ENCODE results near the gene FUOM. TPM values are rescaled to one million over a fixed set of nuclear protein-coding genes. Genes with fewer than 3 reads are reported as not detected.

Gene FUOM
- total and polyA plus RNA-seq, 2 donors from 2014 or later: 17.5 to 118 TPM

DNA sequence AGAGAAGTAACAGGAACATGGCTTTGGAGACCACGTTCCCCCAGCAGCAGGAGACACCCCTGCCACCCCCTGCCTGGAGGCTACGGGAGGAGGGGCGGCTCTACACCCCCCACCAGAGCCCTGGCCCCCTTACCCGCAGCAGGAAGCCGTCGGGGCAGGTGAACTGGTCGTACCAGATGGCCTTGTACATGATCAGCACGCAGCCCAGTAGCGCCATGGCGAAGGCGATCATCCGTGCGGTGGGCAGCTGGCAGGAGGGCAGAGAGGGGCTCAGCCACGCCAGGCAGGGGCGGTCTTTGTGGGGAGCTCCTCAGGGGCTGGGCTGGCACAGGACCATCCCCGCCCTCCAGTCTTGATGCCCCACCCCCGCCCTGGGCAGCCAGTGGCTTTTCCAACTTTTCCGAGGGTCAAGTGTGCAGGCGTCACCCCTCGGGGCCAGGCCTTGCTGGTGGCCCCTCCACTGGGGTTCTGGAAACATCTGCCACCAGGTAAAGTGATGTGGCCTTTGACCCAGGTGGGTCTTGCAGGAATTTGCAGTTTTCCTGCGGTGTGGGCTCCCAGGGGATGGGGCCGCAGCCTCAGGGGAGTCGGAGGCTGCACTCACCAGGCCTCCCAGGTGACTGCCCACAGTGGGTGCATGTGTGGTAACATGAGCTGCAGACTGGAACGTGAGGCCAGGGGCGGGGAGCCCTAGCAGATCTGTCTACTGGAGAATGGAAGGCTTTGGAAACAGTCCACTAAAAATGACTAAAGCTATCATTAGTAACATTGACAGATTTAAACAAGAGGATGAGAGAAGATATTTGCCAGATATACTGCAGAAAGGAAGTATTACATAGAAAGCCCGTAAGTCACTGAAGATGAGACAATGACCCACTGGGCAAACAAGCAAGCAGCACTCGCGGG is 30.8 kb downstream of the FUOM start:
- no peak overlapping the region for H3K4me3 ChIP-seq (ENCODE audit: low read length in 3 of 3)
- intact Hi-C loops (cut with DNase I): no loop called here
- TF ChIP-seq, protein P1, sequence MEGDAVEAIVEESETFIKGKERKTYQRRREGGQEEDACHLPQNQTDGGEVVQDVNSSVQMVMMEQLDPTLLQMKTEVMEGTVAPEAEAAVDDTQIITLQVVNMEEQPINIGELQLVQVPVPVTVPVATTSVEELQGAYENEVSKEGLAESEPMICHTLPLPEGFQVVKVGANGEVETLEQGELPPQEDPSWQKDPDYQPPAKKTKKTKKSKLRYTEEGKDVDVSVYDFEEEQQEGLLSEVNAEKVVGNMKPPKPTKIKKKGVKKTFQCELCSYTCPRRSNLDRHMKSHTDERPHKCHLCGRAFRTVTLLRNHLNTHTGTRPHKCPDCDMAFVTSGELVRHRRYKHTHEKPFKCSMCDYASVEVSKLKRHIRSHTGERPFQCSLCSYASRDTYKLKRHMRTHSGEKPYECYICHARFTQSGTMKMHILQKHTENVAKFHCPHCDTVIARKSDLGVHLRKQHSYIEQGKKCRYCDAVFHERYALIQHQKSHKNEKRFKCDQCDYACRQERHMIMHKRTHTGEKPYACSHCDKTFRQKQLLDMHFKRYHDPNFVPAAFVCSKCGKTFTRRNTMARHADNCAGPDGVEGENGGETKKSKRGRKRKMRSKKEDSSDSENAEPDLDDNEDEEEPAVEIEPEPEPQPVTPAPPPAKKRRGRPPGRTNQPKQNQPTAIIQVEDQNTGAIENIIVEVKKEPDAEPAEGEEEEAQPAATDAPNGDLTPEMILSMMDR (IDR thresholded peaks at IDR 0.05; ENCODE audit: borderline replicate concordance, extremely low read depth, insufficient read depth): no peak
- H3K9ac ChIP-seq (ENCODE audit: low read length in 3 of 3): no peak overlapping the region
- H3K4me1 ChIP-seq (ENCODE audit: control insufficient read depth in 2 of 3, insufficient read depth in 2 of 3, low read depth in 1 of 3, low read length in 3 of 3): peaks cover 0 to 9% (median 0%) of the 10 kb centered on the region in 3 donors
- no peaks in the 10 kb centered on the region for H3K9me3 ChIP-seq (ENCODE audit: control insufficient read depth in 2 of 3, insufficient read depth in 1 of 3, low read length in 3 of 3)
- peak in 2 of 5 donors; percentile 69 to 77 for DNase-seq
- no peak for FAIRE-seq
- no peaks in the 10 kb centered on the region for H3K36me3 ChIP-seq (ENCODE audit: control insufficient read depth in 2 of 3, insufficient read depth in 3 of 3, low read length in 3 of 3)
- H3K27me3 ChIP-seq (ENCODE audit: control insufficient read depth, insufficient read depth, low read length): peaks cover 28% of the 10 kb centered on the region
- no peak overlapping the region for H3K27ac ChIP-seq (ENCODE audit: low read depth in 2 of 2, low read length in 2 of 2)

GRCh38 chr10:133326223-133326551 is 31.6 kb downstream of the FUOM start:
- no peak overlapping the region for H3K4me3 ChIP-seq (ENCODE audit: low read length in 3 of 3)
- peaks cover 26% of the 10 kb centered on the region for H3K27me3 ChIP-seq (ENCODE audit: control insufficient read depth, insufficient read depth, low read length)
- TF ChIP-seq, protein P1 (IDR thresholded peaks at IDR 0.05; ENCODE audit: borderline replicate concordance, extremely low read depth, insufficient read depth): no peak
- H3K36me3 ChIP-seq (ENCODE audit: control insufficient read depth in 2 of 3, insufficient read depth in 3 of 3, low read length in 3 of 3): no peaks in the 10 kb centered on the region
- no peak overlapping the region for H3K9ac ChIP-seq (ENCODE audit: low read length in 3 of 3)
- H3K9me3 ChIP-seq (ENCODE audit: control insufficient read depth in 2 of 3, insufficient read depth in 1 of 3, low read length in 3 of 3): no peaks in the 10 kb centered on the region
- no peak overlapping the region for H3K27ac ChIP-seq (ENCODE audit: low read depth in 2 of 2, low read length in 2 of 2)
- peak in 1 of 5 donors; percentile 63 for DNase-seq
- no peak for FAIRE-seq
- H3K4me1 ChIP-seq (ENCODE audit: control insufficient read depth in 2 of 3, insufficient read depth in 2 of 3, low read depth in 1 of 3, low read length in 3 of 3): peaks cover 0 to 9% (median 0%) of the 10 kb centered on the region in 3 donors
- intact Hi-C loops (cut with DNase I): no loop called here

DNA sequence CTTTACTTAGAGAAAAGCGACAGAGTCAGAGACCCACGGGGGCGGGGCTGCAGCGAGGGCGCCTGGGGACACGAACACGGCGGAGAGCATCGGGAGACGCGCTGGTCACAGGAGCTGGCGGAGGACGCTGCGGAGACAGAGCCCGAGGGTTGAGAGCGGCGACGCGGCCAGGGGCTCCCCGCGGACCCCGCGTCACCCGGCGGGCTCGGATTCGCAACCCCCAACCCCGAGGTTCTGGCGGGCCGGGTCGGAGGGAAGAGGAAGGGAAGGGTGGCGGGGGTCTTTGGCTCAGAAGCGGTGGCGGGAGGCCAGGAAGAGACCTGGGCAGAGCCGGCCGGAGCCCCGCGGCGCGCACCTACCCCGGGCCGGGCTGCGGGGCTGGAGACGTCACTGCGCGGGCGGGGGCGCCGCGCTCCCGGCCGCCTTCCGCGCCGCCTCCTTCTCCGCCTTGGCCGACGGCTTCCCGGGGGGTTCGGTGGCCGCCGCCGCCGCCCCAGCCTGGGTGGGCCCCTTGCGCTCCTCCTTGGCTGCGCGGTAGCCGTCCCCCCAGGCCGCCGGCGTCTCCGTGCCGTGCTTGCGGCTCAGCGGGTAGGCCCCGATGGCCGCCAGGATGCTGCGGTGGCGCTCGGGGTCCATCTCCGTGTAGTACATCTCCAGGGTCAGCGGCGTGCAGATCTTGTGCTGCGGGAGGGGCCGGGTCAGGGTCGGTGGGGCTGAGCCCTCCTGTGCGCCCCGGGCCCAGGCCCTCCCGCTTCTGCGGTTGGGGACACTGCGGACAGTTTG is 32.2 kb downstream of the FUOM start:
- Histone ChIP-seq H3K9me3 (ENCODE audit: control insufficient read depth in 2 of 3, insufficient read depth in 1 of 3, low read length in 3 of 3) (no peaks in the 10 kb centered on the region), H3K4me1 (ENCODE audit: control insufficient read depth in 2 of 3, insufficient read depth in 2 of 3, low read depth in 1 of 3, low read length in 3 of 3) (peaks cover 0 to 9% (median 0%) of the 10 kb centered on the region in 3 donors), H3K27ac (ENCODE audit: low read depth in 2 of 2, low read length in 2 of 2) (no peak overlapping the region), H3K27me3 (ENCODE audit: control insufficient read depth, insufficient read depth, low read length) (peaks cover 26% of the 10 kb centered on the region), H3K36me3 (ENCODE audit: control insufficient read depth in 2 of 3, insufficient read depth in 3 of 3, low read length in 3 of 3) (no peaks in the 10 kb centered on the region), H3K9ac (ENCODE audit: low read length in 3 of 3) (no peak overlapping the region), H3K4me3 (ENCODE audit: low read length in 3 of 3) (peak overlapping the region in 1 of 3 donors; percentile 25)
- DNase-seq: peak in 2 of 5 donors; percentile 64 to 78
- TF ChIP-seq, protein P1 (IDR thresholded peaks at IDR 0.05; ENCODE audit: borderline replicate concordance, extremely low read depth, insufficient read depth): no peak
- intact Hi-C loops (cut with DNase I): no loop called here
- FAIRE-seq: no peak
